GM19193 (cell line): ENCODE measurements around the gene CDK5.
A peak's percentile ranks its signal among the peaks of the same experiment; 100 is the strongest.

Experiments
- POLR2A ChIP-seq: IDR thresholded peaks from 4 replicates; pipeline ENCODE4 v1.6.1; 2011; ENCODE audit not compliant: insufficient read depth, insufficient read length; ENCODE audit errors: extremely low read depth

Gene CDK5

GRCh38 chr7:151013356-151013732 is 44.4 kb downstream of the CDK5 start:
- TF ChIP-seq POLR2A = no peak

- TF ChIP-seq POLR2A = no peak
These were observed 44.8 kb downstream of the CDK5 start for GRCh38 chr7:151012911-151013347.

- no peak for TF ChIP-seq POLR2A
These were observed 45.5 kb downstream of the CDK5 start for GRCh38 chr7:151012031-151012692.

GRCh38 chr7:151011097-151011409 is 46.6 kb downstream of the CDK5 start:
- TF ChIP-seq POLR2A = no peak

- no peak for TF ChIP-seq POLR2A
These were observed 47.2 kb downstream of the CDK5 start for GRCh38 chr7:151010307-151011096.

GRCh38 chr7:151010037-151010306 is 47.7 kb downstream of the CDK5 start:
- TF ChIP-seq POLR2A = no peak

GRCh38 chr7:151009327-151010036 is 48.2 kb downstream of the CDK5 start:
- TF ChIP-seq POLR2A = no peak

- peak; percentile 40 for TF ChIP-seq POLR2A
These were observed 49.0 kb downstream of the CDK5 start for GRCh38 chr7:151008511-151009323.

GRCh38 chr7:151008143-151008510 is 49.6 kb downstream of the CDK5 start:
- TF ChIP-seq POLR2A = no peak

GRCh38 chr7:151007469-151007898 is 50.2 kb downstream of the CDK5 start:
- no peak for TF ChIP-seq POLR2A

GRCh38 chr7:151006590-151007300 is 51.0 kb downstream of the CDK5 start:
- TF ChIP-seq POLR2A = no peak

- no peak for TF ChIP-seq POLR2A
These were observed 52.1 kb downstream of the CDK5 start for GRCh38 chr7:151005566-151005965.
